Measurements from ENCODE around the gene AIMP2. TPM values are rescaled to one million over a fixed set of nuclear protein-coding genes. Genes with fewer than 3 reads are reported as not detected.
"Not testable (repeated sequence)": the region's sequence is repeated elsewhere in the genome, so short reads cannot be mapped to it uniquely, and the experiment has no call there.

AIMP2 gene
- polyA plus RNA-seq, 1 experiment: 74.9 TPM

- peaks cover 2% of the 10 kb centered on the region; the same call in 1 of the 2 replicates for H3K36me3 ChIP-seq (ENCODE audit: control insufficient read depth, insufficient read depth, low read length)
- no peak for DNase-seq (ENCODE audit: low read depth)
- CTCF ChIA-PET: interaction anchor here (0.6 to 3.4 kb wide), 21 partner anchors 11 to 564 kb away, joined by 3 to 16 read pairs (median 3); partner anchors contain the start of genes AIMP2 and PMS2
- no peaks in the 10 kb centered on the region for H3K27me3 ChIP-seq (ENCODE audit: control insufficient read depth, insufficient read depth, low read length)
- peak; percentile 69 for TF ChIP-seq CTCF (IDR thresholded peaks at IDR 0.05; ENCODE audit: insufficient read depth, low read depth, low read length)
- H3K4me3 ChIP-seq (ENCODE audit: low read depth, low read length): no peak overlapping the region
- POLR2A ChIA-PET: interaction anchor here (0.6 to 0.8 kb wide), 5 partner anchors 11 to 585 kb away, joined by 3 to 24 read pairs (median 5); partner anchors contain the start of genes AIMP2 and PMS2
Observed at GRCh38 chr7:5997210-5997808, 11.8 kb upstream of the AIMP2 start.

GRCh38 chr7:6007386-6007785, 1.7 kb upstream of the AIMP2 start:
- POLR2A ChIA-PET: no interaction called here
- H3K27me3 ChIP-seq (ENCODE audit: control insufficient read depth, insufficient read depth, low read length): no peaks in the 10 kb centered on the region
- H3K4me3 ChIP-seq (ENCODE audit: low read depth, low read length): no peak overlapping the region
- CTCF ChIA-PET: interaction anchor here (1.2 to 3.5 kb wide), 2 partner anchors 10 to 20 kb away, joined by 3 to 10 read pairs; no protein-coding TSS in a partner anchor
- TF ChIP-seq CTCF (IDR thresholded peaks at IDR 0.05; ENCODE audit: insufficient read depth, low read depth, low read length): no peak
- no peak for DNase-seq (ENCODE audit: low read depth)
- H3K36me3 ChIP-seq (ENCODE audit: control insufficient read depth, insufficient read depth, low read length): peaks cover 1% of the 10 kb centered on the region

GRCh38 chr7:6007835-6008590, 1.1 kb upstream of the AIMP2 start:
- H3K36me3 ChIP-seq (ENCODE audit: control insufficient read depth, insufficient read depth, low read length); H3K27me3 ChIP-seq (ENCODE audit: control insufficient read depth, insufficient read depth, low read length); DNase-seq (ENCODE audit: low read depth): not testable (repeated sequence)
- peak overlapping the region; percentile 84 for H3K4me3 ChIP-seq (ENCODE audit: low read depth, low read length)
- ChIA-PET POLR2A (interaction anchor here (0.8 kb wide), 1 partner anchor 11 kb away, joined by 24 read pairs; no protein-coding TSS in a partner anchor), CTCF (interaction anchor here (1.2 to 3.5 kb wide), 2 partner anchors 10 to 20 kb away, joined by 3 to 10 read pairs; no protein-coding TSS in a partner anchor)

- H3K36me3 ChIP-seq (ENCODE audit: control insufficient read depth, insufficient read depth, low read length); POLR2A ChIA-PET; H3K27me3 ChIP-seq (ENCODE audit: control insufficient read depth, insufficient read depth, low read length); H3K4me3 ChIP-seq (ENCODE audit: low read depth, low read length); DNase-seq (ENCODE audit: low read depth); CTCF ChIA-PET: not testable (repeated sequence)
Observed at GRCh38 chr7:6010370-6010769, 1.3 kb downstream of the AIMP2 start.

GRCh38 chr7:6011541-6011940, 2.5 kb downstream of the AIMP2 start:
- no peak for DNase-seq (ENCODE audit: low read depth)
- TF ChIP-seq CTCF (IDR thresholded peaks at IDR 0.05; ENCODE audit: insufficient read depth, low read depth, low read length): no peak
- ChIA-PET CTCF (no interaction called here), POLR2A (no interaction called here)
- Histone ChIP-seq H3K4me3 (ENCODE audit: low read depth, low read length) (no peak overlapping the region), H3K36me3 (ENCODE audit: control insufficient read depth, insufficient read depth, low read length) (no peaks in the 10 kb centered on the region; the same call in 1 of the 2 replicates), H3K27me3 (ENCODE audit: control insufficient read depth, insufficient read depth, low read length) (no peaks in the 10 kb centered on the region)

GRCh38 chr7:6012355-6013104, 3.5 kb downstream of the AIMP2 start:
- CTCF ChIA-PET: no interaction called here
- POLR2A ChIA-PET: no interaction called here
- no peak overlapping the region for H3K4me3 ChIP-seq (ENCODE audit: low read depth, low read length)
- no peaks in the 10 kb centered on the region for H3K27me3 ChIP-seq (ENCODE audit: control insufficient read depth, insufficient read depth, low read length)
- no peaks in the 10 kb centered on the region; the same call in 1 of the 2 replicates for H3K36me3 ChIP-seq (ENCODE audit: control insufficient read depth, insufficient read depth, low read length)
- no peak for DNase-seq (ENCODE audit: low read depth)
- no peak for TF ChIP-seq CTCF (IDR thresholded peaks at IDR 0.05; ENCODE audit: insufficient read depth, low read depth, low read length)
